ENCODE data around the gene STXBP4. TPM values are rescaled to one million over a fixed set of nuclear protein-coding genes. Genes with fewer than 3 reads are reported as not detected.

Gene STXBP4
- total RNA-seq, 1 donor from 2014 or later: 12.0 TPM

DNA sequence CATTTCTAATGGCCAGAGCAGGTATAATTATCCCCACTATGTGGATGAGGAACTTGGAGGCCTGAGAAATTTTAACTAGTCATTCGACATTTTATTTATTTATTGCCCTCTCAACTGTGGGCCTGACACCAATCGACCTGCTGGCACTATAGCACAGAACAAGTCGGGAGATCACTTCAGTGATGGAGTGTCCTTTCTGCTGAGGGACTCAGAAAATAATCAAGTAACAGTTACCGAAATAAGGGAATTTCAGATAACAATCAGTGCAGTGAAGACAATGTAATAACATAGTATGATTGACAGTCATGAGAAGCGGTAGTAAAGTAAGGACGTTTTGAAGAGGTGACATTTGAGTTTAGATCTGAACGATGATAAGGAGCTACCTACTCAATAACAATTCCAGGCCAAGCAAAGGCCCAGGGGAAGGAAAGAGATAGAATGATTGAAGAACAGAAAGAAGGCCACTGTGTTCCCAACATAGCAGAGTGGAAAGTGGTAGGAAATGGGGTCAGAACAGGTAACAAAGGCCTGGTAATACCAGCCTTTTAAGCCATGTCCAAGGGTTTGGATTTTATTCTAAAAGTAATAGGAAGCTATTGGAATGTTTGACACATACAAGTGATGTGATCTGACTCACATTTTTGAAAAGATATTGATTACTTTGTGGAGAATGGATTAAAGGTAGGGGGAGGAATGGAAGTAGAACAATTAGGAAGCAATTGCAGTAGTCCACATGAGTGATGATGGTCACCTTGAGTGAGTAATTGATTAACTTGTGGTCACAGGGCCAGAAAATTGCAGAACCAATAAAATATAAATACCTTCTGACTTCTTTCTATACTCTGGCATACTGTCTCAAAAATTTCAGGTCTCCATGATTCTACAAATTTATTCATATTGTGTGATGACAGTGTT is 1.4 kb downstream of the STXBP4 start:
- no peaks in the 10 kb centered on the region for H3K9me3 ChIP-seq
- no peak for DNase-seq
- no peak for ATAC-seq
- H3K36me3 ChIP-seq: no peaks in the 10 kb centered on the region
- H3K4me3 ChIP-seq: peak overlapping the region; percentile 92
- TF ChIP-seq CTCF (IDR thresholded peaks at IDR 0.05): no peak
- intact Hi-C loops (cut with DNase I): no loop called here
- peaks cover 26% of the 10 kb centered on the region for H3K4me1 ChIP-seq
- no peaks in the 10 kb centered on the region for H3K27me3 ChIP-seq
- H3K27ac ChIP-seq: peak overlapping the region; percentile 84

DNA sequence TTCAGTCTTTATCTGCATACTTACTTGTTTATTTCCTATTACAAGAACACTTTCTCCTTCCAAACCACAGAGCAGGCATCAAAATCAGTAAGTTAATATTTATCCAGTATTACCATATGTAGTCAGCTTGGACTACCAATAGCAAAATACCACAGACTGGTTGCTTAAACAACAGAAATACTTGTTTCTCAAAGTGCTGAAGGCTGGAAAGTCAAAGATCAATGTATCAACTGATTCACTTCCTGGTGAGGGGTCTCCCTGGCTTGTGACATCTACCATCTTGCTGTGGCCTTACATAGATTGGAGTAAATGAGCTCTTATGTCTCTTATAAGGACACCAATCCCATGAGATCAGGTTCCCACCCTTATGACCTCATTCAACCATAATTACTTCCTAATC is 2.6 kb downstream of the STXBP4 start:
- no peak overlapping the region for H3K4me3 ChIP-seq
- no peaks in the 10 kb centered on the region for H3K9me3 ChIP-seq
- H3K36me3 ChIP-seq: no peaks in the 10 kb centered on the region
- H3K27ac ChIP-seq: no peak overlapping the region
- intact Hi-C loops (cut with DNase I): no loop called here
- H3K27me3 ChIP-seq: no peaks in the 10 kb centered on the region
- ATAC-seq: no peak
- peaks cover 26% of the 10 kb centered on the region for H3K4me1 ChIP-seq
- no peak for DNase-seq
- no peak for TF ChIP-seq CTCF (IDR thresholded peaks at IDR 0.05)

DNA sequence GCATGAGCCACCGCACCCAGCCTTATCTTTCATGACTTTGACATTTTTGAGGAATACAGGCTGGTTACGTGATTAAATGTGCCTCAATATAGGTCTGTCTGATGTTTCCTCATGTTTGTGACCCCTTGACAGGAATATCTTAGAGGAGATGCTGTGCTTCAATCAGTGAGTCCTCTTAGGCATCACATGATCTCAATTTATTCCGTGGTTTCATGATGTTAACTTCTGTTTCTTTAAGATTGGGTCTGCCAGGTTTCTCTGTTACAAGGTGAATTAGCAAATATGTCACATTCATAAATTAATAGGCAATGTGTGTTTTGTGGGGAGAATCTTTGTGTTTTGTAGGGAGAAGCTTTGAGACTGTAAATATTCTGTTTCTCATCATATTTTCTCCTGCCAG is 3.3 kb downstream of the STXBP4 start:
- DNase-seq (no peak), ATAC-seq (no peak)
- no peak for TF ChIP-seq CTCF (IDR thresholded peaks at IDR 0.05)
- no peak overlapping the region for H3K4me3 ChIP-seq
- intact Hi-C loops (cut with DNase I): no loop called here
- peaks cover 18% of the 10 kb centered on the region for H3K4me1 ChIP-seq
- no peak overlapping the region for H3K27ac ChIP-seq
- H3K36me3 ChIP-seq: no peaks in the 10 kb centered on the region
- no peaks in the 10 kb centered on the region for H3K9me3 ChIP-seq
- H3K27me3 ChIP-seq: no peaks in the 10 kb centered on the region

DNA sequence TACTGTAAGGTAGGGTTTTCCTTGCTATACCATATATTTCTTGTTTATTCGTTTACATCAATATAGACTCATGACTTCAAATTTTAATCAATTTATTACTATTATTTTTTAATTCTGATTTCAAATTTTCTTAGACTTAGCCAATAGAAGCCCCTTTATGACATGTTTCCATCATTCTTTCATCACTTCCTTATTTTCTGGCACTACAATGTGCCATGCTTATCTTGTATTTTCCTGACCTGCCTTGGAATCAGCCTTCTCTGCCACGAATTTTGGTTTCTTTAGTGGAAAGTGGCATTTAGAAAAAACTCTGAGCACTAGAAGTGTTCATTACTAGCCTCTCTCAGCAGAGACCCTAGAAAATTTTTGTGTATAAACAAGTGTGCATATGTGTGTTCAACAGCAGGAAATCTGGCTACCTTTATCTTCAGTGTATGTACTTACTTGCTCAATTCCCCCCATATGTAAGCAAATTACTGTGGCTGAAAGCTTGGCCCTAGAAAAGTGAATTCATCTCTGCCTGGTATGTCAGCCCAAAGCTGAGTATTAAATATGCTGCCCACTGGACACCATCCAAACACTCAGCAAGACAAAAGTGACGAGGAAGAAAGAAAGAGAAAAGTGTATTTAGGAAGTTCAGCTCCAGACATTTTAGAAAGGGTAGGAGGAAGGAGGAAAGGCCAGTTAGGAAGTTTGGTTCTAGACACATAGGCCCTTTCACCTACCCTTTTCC is 4.0 kb downstream of the STXBP4 start:
- ATAC-seq: no peak
- TF ChIP-seq CTCF (IDR thresholded peaks at IDR 0.05): no peak

GRCh38 chr17:54974759-54975158 is 6.2 kb downstream of the STXBP4 start:
- TF ChIP-seq CTCF (IDR thresholded peaks at IDR 0.05): no peak
- no peaks in the 10 kb centered on the region for H3K9me3 ChIP-seq
- H3K27ac ChIP-seq: no peak overlapping the region
- H3K4me1 ChIP-seq: peaks cover 5% of the 10 kb centered on the region
- DNase-seq (no peak), ATAC-seq (no peak)
- intact Hi-C loops (cut with DNase I): no loop called here
- no peaks in the 10 kb centered on the region for H3K36me3 ChIP-seq
- no peak overlapping the region for H3K4me3 ChIP-seq
- H3K27me3 ChIP-seq: no peaks in the 10 kb centered on the region

More for the DNA sequence above, 4.0 kb downstream of the STXBP4 start:
- Histone ChIP-seq H3K4me1 (peaks cover 11% of the 10 kb centered on the region), H3K27me3 (no peaks in the 10 kb centered on the region), H3K36me3 (no peaks in the 10 kb centered on the region), H3K9me3 (no peaks in the 10 kb centered on the region), H3K27ac (no peak overlapping the region), H3K4me3 (no peak overlapping the region)
- intact Hi-C loops (cut with DNase I): no loop called here
- DNase-seq: no peak

Data from upper lobe of right lung (tissue), 1 donor.